ENCODE results near the gene MAN1A1. TPM values are rescaled to one million over a fixed set of nuclear protein-coding genes. Genes with fewer than 3 reads are reported as not detected.

MAN1A1 gene
- total RNA-seq, 3 donors from 2014 or later, result 45.1 to 74.2 (median 66.4) TPM

GRCh38 chr6:119142637-119143036 is 206.9 kb downstream of the MAN1A1 start:
- TF ChIP-seq, protein P1, sequence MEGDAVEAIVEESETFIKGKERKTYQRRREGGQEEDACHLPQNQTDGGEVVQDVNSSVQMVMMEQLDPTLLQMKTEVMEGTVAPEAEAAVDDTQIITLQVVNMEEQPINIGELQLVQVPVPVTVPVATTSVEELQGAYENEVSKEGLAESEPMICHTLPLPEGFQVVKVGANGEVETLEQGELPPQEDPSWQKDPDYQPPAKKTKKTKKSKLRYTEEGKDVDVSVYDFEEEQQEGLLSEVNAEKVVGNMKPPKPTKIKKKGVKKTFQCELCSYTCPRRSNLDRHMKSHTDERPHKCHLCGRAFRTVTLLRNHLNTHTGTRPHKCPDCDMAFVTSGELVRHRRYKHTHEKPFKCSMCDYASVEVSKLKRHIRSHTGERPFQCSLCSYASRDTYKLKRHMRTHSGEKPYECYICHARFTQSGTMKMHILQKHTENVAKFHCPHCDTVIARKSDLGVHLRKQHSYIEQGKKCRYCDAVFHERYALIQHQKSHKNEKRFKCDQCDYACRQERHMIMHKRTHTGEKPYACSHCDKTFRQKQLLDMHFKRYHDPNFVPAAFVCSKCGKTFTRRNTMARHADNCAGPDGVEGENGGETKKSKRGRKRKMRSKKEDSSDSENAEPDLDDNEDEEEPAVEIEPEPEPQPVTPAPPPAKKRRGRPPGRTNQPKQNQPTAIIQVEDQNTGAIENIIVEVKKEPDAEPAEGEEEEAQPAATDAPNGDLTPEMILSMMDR (IDR thresholded peaks at IDR 0.05), result no peak
- no peaks in the 10 kb centered on the region for H3K9me3 ChIP-seq
- no peak for DNase-seq
- no peak overlapping the region for H3K4me3 ChIP-seq
- peaks cover 4% of the 10 kb centered on the region for H3K4me1 ChIP-seq (ENCODE audit: low read depth)
- no peak for ATAC-seq
- H3K36me3 ChIP-seq (ENCODE audit: low read depth), result no peaks in the 10 kb centered on the region
- intact Hi-C loops (cut with DNase I, micrococcal nuclease), result no loop called here

DNA sequence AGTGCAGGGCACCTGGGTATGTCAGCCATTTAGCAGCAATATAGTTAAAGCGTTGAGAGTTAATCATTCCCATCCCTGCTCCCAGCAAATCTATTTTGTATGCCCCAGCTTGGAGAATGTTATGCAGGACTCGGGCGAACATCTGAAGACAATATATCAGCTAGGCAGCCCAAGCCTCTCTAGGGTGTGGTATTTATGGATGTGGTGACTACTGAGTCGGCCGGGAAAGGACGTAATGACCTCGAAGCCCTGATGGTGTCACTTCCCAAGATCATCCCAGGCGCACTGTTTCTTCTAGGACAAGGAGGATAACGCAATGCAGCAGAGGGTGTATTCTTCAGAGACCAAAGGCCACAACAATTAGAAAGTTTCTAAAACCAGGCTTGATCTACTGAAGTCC is 207.5 kb downstream of the MAN1A1 start:
- no peaks in the 10 kb centered on the region for H3K36me3 ChIP-seq (ENCODE audit: low read depth)
- no peak overlapping the region for H3K4me3 ChIP-seq
- intact Hi-C loops (cut with DNase I, micrococcal nuclease), result no loop called here
- DNase-seq (no peak), ATAC-seq (no peak)
- H3K4me1 ChIP-seq (ENCODE audit: low read depth), result no peaks in the 10 kb centered on the region
- H3K9me3 ChIP-seq, result no peaks in the 10 kb centered on the region
- TF ChIP-seq, protein P1 (IDR thresholded peaks at IDR 0.05), result no peak

DNA sequence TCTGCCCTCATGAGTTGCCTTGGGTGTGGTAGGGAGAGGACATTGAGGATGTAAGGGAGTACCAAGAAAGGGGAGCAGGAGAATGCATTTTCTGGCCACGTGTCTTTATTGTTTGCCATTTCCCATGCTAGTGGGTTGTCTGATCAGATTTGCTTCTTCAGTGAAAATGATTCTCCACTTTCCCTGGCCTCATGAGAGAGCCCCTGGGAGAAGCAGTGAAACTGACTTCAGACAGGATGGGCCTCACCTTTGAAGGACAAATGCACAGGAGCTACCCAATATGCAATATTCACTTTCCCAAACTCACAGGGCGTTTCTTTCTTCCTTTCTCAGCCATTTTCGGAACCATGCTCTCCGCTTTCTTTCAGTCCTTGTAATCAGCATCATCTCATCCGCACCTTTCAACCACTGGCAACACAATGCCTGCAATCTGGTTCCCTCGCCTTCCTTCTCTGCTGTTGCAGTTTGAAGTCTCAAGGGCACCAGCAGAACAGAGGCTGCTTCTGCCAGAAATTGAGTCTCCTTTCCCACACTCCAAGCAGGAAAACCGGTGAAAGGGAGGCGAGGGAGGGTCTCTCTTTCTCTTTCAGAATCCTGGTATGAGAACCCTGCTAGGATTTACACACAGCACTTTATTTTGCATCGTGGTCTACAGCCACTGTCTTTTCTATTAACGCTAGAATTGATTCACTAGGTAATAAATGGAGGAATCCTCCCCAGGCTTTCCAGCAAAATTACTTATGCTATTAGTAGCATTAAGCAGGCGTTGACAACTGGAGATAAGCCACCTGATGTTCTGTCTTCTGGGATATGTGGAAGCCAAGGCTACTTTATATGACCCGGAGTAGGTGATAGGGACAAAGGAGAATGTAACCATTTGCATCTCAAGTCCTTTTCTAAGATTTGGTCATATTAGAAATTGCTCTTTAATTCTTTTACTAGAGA is 209.1 kb downstream of the MAN1A1 start:
- ATAC-seq (no peak), DNase-seq (no peak)
- intact Hi-C loops (cut with DNase I, micrococcal nuclease), result no loop called here
- H3K36me3 ChIP-seq (ENCODE audit: low read depth), result no peaks in the 10 kb centered on the region
- no peak overlapping the region for H3K4me3 ChIP-seq
- no peaks in the 10 kb centered on the region for H3K4me1 ChIP-seq (ENCODE audit: low read depth)
- TF ChIP-seq, protein P1 (IDR thresholded peaks at IDR 0.05), result no peak
- H3K9me3 ChIP-seq, result no peaks in the 10 kb centered on the region

DNA sequence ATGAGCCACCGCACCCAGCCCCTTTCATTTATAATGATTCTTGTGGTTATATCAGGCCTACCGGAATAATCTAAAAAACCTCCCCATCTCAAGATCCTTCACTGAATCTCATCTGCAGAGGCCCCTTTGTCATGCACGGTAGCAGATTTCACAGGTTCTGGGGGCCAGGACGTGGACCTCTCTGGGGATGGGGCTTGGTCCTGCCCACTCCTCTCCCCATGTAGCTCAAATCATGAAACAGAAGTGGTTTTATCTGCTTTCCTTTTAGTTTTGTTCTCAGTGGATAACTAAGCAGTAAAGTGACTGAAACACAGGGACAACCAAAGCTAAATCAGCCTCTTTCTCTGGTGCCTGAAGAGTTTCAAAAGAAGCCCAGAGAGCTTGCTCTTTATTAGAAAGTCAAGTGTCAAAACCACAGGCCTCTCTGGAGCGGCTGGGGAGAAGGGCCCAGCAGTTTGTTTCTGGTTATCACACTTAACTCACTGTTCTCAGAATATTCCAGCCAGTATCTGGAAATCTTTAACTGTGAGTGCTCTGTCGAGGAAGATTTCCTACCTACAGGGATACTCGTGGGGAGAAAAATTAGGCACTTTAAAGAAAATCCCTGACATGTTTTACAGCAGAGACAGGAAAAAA is 210.5 kb downstream of the MAN1A1 start:
- no peaks in the 10 kb centered on the region for H3K36me3 ChIP-seq (ENCODE audit: low read depth)
- ATAC-seq (no peak), DNase-seq (no peak)
- H3K4me1 ChIP-seq (ENCODE audit: low read depth), result no peaks in the 10 kb centered on the region
- H3K4me3 ChIP-seq, result no peak overlapping the region
- intact Hi-C loops (cut with DNase I, micrococcal nuclease), result no loop called here
- TF ChIP-seq, protein P1 (IDR thresholded peaks at IDR 0.05), result no peak
- H3K9me3 ChIP-seq, result no peaks in the 10 kb centered on the region

DNA sequence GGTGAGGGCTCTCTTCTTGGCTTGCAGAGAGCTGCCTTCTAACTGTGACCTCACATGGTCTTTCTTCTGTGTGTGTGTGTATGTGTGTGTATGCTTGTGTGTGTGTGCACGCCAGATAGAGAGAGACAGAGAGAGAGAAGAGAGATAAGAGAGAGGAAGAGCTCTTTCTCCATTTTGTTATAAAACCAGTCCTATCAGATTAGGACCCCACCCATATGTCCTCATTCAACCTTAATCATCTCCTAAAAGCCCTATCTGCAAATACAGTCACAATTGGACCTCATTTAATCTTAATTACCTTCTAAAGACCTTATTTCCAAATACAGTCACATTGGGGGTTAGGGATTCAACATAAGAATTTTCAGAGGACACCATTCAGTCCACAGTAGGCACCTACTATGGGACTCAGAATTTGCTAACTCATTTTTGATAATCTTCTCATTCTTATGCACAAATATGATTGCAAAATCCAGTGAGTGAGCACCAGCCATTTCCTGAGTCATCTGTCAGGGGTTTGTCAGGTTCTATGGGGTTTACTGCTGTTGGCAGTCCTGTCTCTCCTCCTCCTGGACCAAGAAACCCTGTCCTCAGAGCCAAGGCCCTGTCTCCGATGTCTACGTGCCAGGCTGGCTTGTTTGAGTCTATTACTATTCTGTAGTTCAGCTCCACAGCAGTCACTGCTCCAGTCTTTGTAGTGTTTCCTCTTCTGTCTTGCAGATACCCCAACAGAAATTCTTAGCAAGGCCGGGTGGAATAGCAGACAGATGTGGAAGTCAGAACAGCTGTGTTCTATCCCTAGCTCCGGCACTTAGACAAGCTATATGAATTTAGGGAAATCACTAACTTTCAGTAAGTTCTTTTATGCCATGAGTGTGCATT is 212.1 kb downstream of the MAN1A1 start:
- no peak for DNase-seq
- intact Hi-C loops (cut with DNase I, micrococcal nuclease), result no loop called here
- TF ChIP-seq, protein P1 (IDR thresholded peaks at IDR 0.05), result no peak
- Histone ChIP-seq H3K4me1 (ENCODE audit: low read depth) (no peaks in the 10 kb centered on the region), H3K9me3 (no peaks in the 10 kb centered on the region), H3K36me3 (ENCODE audit: low read depth) (no peaks in the 10 kb centered on the region), H3K4me3 (no peak overlapping the region)
- ATAC-seq, result no peak

All from mucosa of descending colon (tissue), 3 donors.